Aorta (tissue), 5 donors: ENCODE measurements around the gene AUTS2. TPM values are rescaled to one million over a fixed set of nuclear protein-coding genes. Genes with fewer than 3 reads are reported as not detected.

Experiments used
- ATAC-seq: fragments of 200-7000 bp; cut with Tn5 transposase; one replicate; pipeline ENCODE4 v1.9.1; 2022; ENCODE audit warnings: moderate library complexity; ENCODE audit not compliant: low FRiP score
- DNase-seq, 2 donors: peaks; one replicate each; pipeline ENCODE4 v3.0.0-alpha.2; 2020
- H3K27ac ChIP-seq, 2 donors: one replicate each; pipeline ENCODE4 v1.5.1; 2013; ENCODE audit warnings: low read length in 2 of 2, mild to moderate bottlenecking in 2 of 2, moderate library complexity in 2 of 2, control low read depth in 1 of 2, inconsistent platforms in 1 of 2, low read depth in 1 of 2
- H3K27me3 ChIP-seq, 2 donors: one replicate each; pipeline ENCODE4 v1.6.1; 2013; ENCODE audit warnings: control low read depth in 1 of 2, low read length in 1 of 2, mild to moderate bottlenecking in 1 of 2, moderate library complexity in 1 of 2; ENCODE audit not compliant: insufficient read depth in 2 of 2, control insufficient read depth in 1 of 2
- H3K36me3 ChIP-seq, 2 donors: one replicate each; pipeline ENCODE4 v1.6.1; 2013; ENCODE audit warnings: control low read depth in 1 of 2, low read length in 1 of 2, mild to moderate bottlenecking in 1 of 2; ENCODE audit not compliant: insufficient read depth in 2 of 2, control insufficient read depth in 1 of 2
- H3K4me1 ChIP-seq, 2 donors: one replicate each; pipeline ENCODE4 v1.6.1; 2013; ENCODE audit warnings: low read length in 2 of 2, control low read depth in 1 of 2, mild to moderate bottlenecking in 1 of 2, moderate library complexity in 1 of 2; ENCODE audit not compliant: insufficient read depth in 2 of 2, control insufficient read depth in 1 of 2
- H3K4me3 ChIP-seq, 2 donors: one replicate each; pipeline ENCODE4 v1.5.1; 2013; ENCODE audit warnings: low read length in 2 of 2, control low read depth in 1 of 2, mild to moderate bottlenecking in 1 of 2
- H3K9me3 ChIP-seq: one replicate; pipeline ENCODE4 v1.6.1; 2013; ENCODE audit warnings: mild to moderate bottlenecking, low read length; ENCODE audit not compliant: control insufficient read depth
- WGBS, 2 donors: extraction: QIAGEN DNeasy Blood & Tissue Kit; methylation state at CpG; one replicate each; pipeline ENCODE4 v1.1.7; 2013; 5-methylcytosine and 5-hydroxymethylcytosine counted together
- intact Hi-C, 2 donors: fragments of 100-400 bp; cut with DNase I; formaldehyde crosslinking; loops; one replicate each; pipeline versions ENCODE4 v1.14.2 to v1.15.0; 2022
- polyA plus RNA-seq, 2 donors: library from polyadenylated mRNA; stranded (reverse); fragments of 200-250 nt; gene quantifications; one replicate each; pipeline ENCODE4 v1.2.3, GENCODE V29; 2013
- total RNA-seq, 2 donors: library from RNA; stranded (reverse); fragmentation: NEBNext Ultra II Directional; extraction: Animal tissue kit (Norgen Biotek cat#: 25700); gene quantifications; one replicate each; pipeline ENCODE4 v1.2.1, GENCODE V29; 2021
- donor health status: healthy with polysubstance abuse.
- donor health status: Bipolar disorder and iron deficiency.
- donor health status: DM: no; HTN: no; CAD: no.
- donor health status: DM: no; HTN: no; CAD: no.
- donor health status: DM: yes; HTN: yes; CAD: no.

The AUTS2 gene
- total and polyA plus RNA-seq, 4 donors: 3.9 to 102 (median 57.0) TPM

- DNase-seq (no peak), ATAC-seq (peak; percentile 2)
- no peaks in the 10 kb centered on the region for H3K27me3 ChIP-seq
- H3K9me3 ChIP-seq: no peaks in the 10 kb centered on the region
- H3K36me3 ChIP-seq: no peaks in the 10 kb centered on the region
- H3K4me3 ChIP-seq: peak overlapping the region; percentile 97 to 98
- intact Hi-C loops: loop anchor here in 1 of 2 donors (5.0 kb wide), 1 partner anchor 302 kb away; no protein-coding TSS in a partner anchor
- peak overlapping the region; percentile 65 to 83 for H3K27ac ChIP-seq
- WGBS, 2 donors: 0% methylated on average over 27 to 80 of the region's 80 CpGs
- H3K4me1 ChIP-seq: no peaks in the 10 kb centered on the region
Observed at GRCh38 chr7:70694434-70694970, 1096.2 kb downstream of the AUTS2 start.

GRCh38 chr7:70694971-70695794 lies 1096.9 kb downstream of the AUTS2 start:
- peak; percentile 51 for ATAC-seq

DNA sequence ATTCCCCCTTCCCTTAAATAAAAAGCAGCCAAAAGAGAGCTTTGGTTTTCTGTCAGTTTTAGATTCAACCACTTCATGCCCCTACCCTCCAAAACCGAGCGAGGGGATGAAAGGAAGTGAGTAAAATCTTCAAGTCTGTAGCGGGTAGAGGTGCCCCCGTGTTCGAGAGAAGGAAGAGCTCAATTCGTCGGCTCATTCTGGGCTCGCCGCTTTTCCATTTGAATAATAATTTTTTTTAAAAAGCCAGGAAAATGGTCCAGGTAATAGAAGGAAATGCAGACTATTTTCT lies 1097.5 kb downstream of the AUTS2 start:
- no peaks in the 10 kb centered on the region for H3K4me1 ChIP-seq
- no peak for DNase-seq
- peaks cover 0 to 1% of the 10 kb centered on the region in 2 donors for H3K36me3 ChIP-seq
- intact Hi-C loops: loop anchor here (5.0 kb wide), 4 partner anchors 308 to 653 kb away; no protein-coding TSS in a partner anchor
- peak overlapping the region; percentile 97 to 98 for H3K4me3 ChIP-seq
- H3K9me3 ChIP-seq: no peaks in the 10 kb centered on the region
- 0 to 1% methylated on average over 9 of the region's 9 CpGs for WGBS, 2 donors
- H3K27ac ChIP-seq: peak overlapping the region in 1 of 2 donors; percentile 34
- H3K27me3 ChIP-seq: no peaks in the 10 kb centered on the region
- no peak for ATAC-seq

More at GRCh38 chr7:70694971-70695794, 1096.9 kb downstream of the AUTS2 start:
- Histone ChIP-seq H3K27me3 (no peaks in the 10 kb centered on the region), H3K36me3 (no peaks in the 10 kb centered on the region), H3K9me3 (no peaks in the 10 kb centered on the region), H3K4me1 (no peaks in the 10 kb centered on the region), H3K4me3 (peak overlapping the region; percentile 97 to 98), H3K27ac (peak overlapping the region; percentile 16 to 74)
- DNase-seq: peak; percentile 54 to 81
- WGBS, 2 donors: 0% methylated on average over 77 of the region's 77 CpGs
- intact Hi-C loops: loop anchor here (5.0 kb wide), 5 partner anchors 303 to 653 kb away; no protein-coding TSS in a partner anchor

DNA sequence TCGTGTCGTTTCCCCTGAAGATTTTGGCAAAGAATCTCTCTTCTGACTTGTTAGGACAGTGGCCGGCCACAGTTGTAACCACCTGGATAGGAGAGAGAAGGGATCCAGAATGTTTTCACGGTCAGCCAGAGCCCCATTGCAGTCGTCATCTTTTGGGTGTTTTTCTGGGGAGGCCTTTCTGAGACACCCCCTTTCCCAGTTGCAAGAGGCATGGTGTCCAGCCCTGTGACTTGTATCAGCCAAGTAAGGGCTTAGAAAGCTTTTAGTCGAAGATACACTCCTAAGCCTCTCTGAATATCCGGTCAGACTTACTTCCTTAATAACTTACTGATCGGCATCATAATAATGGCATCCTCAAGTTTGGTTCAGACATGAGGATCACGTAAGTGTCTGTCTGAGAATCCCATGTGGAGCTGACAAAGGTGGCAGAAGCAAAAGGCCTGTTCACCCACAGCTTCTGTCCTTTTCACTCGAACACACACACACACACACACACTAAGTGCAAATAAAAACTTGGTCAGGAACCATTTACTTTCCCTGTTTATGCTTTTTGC lies 1098.0 kb downstream of the AUTS2 start:
- Histone ChIP-seq H3K9me3 (no peaks in the 10 kb centered on the region), H3K36me3 (peaks cover 0 to 1% of the 10 kb centered on the region in 2 donors), H3K4me3 (peak overlapping the region; percentile 97 to 98), H3K4me1 (no peaks in the 10 kb centered on the region), H3K27ac (no peak overlapping the region), H3K27me3 (no peaks in the 10 kb centered on the region)
- 4 to 5% methylated on average over 10 of the region's 10 CpGs for WGBS, 2 donors
- intact Hi-C loops: loop anchor here (5.0 kb wide), 4 partner anchors 309 to 654 kb away; no protein-coding TSS in a partner anchor
- ATAC-seq (no peak), DNase-seq (no peak)

DNA sequence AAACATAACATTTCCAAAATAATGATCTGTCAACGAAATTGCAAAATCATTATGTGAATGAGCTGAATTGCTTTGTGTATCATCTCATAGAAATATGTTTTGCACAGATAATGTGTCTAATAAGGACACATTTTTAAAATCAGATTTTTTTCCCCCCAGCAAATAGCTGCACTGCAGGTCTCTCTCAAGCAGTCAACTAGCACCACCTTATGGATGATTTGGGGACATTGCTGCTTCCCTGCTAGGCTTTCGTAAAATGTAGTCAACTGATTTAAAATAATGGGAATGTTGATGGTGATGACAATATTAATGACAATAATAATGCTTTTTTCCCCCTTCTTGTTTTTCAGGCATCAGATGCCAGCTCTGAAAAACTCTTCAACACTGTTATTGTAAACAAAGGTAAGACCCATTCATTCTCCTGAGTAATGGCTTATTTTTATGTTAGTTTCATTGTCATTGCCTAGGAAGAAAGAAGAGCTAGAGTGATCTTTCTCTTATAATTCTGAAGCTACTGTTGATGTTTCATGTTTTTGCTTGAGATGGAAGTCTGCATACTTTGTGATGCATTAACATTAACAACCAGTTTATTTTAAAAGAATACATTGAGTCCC lies 1100.1 kb downstream of the AUTS2 start:
- intact Hi-C loops: loop anchor here (5.0 kb wide), 4 partner anchors 311 to 656 kb away; no protein-coding TSS in a partner anchor
- H3K4me1 ChIP-seq: no peaks in the 10 kb centered on the region
- no peaks in the 10 kb centered on the region for H3K9me3 ChIP-seq
- ATAC-seq (no peak), DNase-seq (no peak)
- no peaks in the 10 kb centered on the region for H3K27me3 ChIP-seq
- peaks cover 0 to 1% of the 10 kb centered on the region in 2 donors for H3K36me3 ChIP-seq
- WGBS, 2 donors: 9 to 10% methylated on average over 2 of the region's 2 CpGs
- no peak overlapping the region for H3K4me3 ChIP-seq
- H3K27ac ChIP-seq: no peak overlapping the region

DNA sequence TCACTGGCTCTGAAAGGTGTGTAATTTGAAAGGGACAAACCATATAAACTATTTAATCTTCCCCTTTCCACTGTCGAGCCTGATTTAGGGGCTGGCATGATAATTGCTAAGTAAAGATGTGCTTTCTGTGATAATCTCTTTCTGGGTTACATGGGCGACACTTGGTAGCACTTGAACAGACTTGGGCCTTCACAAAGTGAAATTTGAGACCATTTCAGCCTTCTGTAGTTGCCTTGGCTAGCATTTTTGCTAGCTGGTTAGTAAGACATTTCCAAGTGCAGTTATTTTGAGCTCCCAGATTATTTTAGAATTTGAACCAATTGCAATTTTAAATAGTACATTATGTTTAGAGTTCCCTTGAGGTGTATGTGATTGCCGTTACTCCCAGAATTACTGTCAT lies 1101.0 kb downstream of the AUTS2 start:
- intact Hi-C loops: loop anchor here (5.0 kb wide), 4 partner anchors 312 to 657 kb away; no protein-coding TSS in a partner anchor
- no peak overlapping the region for H3K4me3 ChIP-seq
- WGBS, 2 donors: 72 to 86% methylated on average over 3 of the region's 3 CpGs

GRCh38 chr7:70700055-70700940 lies 1102.0 kb downstream of the AUTS2 start:
- Histone ChIP-seq H3K4me1 (no peaks in the 10 kb centered on the region), H3K27ac (no peak overlapping the region), H3K36me3 (peaks cover 0 to 1% of the 10 kb centered on the region in 2 donors), H3K27me3 (no peaks in the 10 kb centered on the region), H3K9me3 (no peaks in the 10 kb centered on the region), H3K4me3 (no peak overlapping the region)
- intact Hi-C loops: no loop called here
- 68 to 83% methylated on average over 11 of the region's 11 CpGs for WGBS, 2 donors
- DNase-seq (no peak), ATAC-seq (no peak)

More for the DNA sequence above, 1101.0 kb downstream of the AUTS2 start:
- ATAC-seq (no peak), DNase-seq (no peak)
- H3K27me3 ChIP-seq: no peaks in the 10 kb centered on the region
- no peaks in the 10 kb centered on the region for H3K9me3 ChIP-seq
- H3K36me3 ChIP-seq: peaks cover 0 to 1% of the 10 kb centered on the region in 2 donors
- H3K4me1 ChIP-seq: no peaks in the 10 kb centered on the region
- H3K27ac ChIP-seq: no peak overlapping the region

- no peaks in the 10 kb centered on the region for H3K9me3 ChIP-seq
- no peak overlapping the region for H3K4me3 ChIP-seq
- ATAC-seq (no peak), DNase-seq (no peak)
- intact Hi-C loops: no loop called here
- no peaks in the 10 kb centered on the region for H3K27me3 ChIP-seq
- H3K4me1 ChIP-seq: no peaks in the 10 kb centered on the region
- H3K27ac ChIP-seq: no peak overlapping the region
- 64 to 73% methylated on average over 6 of the region's 6 CpGs for WGBS, 2 donors
- peaks cover 0 to 1% of the 10 kb centered on the region in 2 donors for H3K36me3 ChIP-seq
Observed at GRCh38 chr7:70700941-70701425, 1102.7 kb downstream of the AUTS2 start.
